ENCODE data around the gene USP3.

USP3 gene

DNA sequence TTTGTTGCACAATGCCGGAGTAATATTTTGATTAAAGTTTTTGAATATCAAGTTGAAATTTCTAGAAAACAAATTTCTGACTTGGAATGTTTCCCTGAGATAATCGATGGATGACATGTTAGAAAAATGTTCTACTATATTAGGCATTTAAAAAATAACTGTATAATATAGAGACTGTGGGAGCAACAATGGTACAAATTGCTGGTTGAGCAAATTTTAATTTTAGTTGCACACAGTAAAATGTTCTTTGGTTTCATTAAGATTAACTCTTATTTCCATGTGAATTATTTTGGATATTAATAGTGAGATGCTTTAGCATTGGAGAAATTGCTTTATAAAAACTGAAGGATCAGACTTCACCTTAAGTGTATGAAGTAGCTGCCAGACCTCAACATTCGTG, 9.3 kb downstream of the USP3 start:
- H3K27ac ChIP-seq (ENCODE audit: low read depth, low read length): no peak overlapping the region
- H3K9me2 ChIP-seq (replicated peaks; ENCODE audit: insufficient read depth, low read length): no peaks in the 10 kb centered on the region
- H2AFZ ChIP-seq (ENCODE audit: low read depth, low read length, severe bottlenecking): no peak overlapping the region
- H3K4me2 ChIP-seq (ENCODE audit: low read depth, low read length, poor library complexity, severe bottlenecking): no peak overlapping the region
- TF ChIP-seq EZH2phosphoT487 (conservative IDR thresholded peaks at IDR 0.05; ENCODE audit: low read length): no peak
- TF ChIP-seq, protein P1, sequence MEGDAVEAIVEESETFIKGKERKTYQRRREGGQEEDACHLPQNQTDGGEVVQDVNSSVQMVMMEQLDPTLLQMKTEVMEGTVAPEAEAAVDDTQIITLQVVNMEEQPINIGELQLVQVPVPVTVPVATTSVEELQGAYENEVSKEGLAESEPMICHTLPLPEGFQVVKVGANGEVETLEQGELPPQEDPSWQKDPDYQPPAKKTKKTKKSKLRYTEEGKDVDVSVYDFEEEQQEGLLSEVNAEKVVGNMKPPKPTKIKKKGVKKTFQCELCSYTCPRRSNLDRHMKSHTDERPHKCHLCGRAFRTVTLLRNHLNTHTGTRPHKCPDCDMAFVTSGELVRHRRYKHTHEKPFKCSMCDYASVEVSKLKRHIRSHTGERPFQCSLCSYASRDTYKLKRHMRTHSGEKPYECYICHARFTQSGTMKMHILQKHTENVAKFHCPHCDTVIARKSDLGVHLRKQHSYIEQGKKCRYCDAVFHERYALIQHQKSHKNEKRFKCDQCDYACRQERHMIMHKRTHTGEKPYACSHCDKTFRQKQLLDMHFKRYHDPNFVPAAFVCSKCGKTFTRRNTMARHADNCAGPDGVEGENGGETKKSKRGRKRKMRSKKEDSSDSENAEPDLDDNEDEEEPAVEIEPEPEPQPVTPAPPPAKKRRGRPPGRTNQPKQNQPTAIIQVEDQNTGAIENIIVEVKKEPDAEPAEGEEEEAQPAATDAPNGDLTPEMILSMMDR (IDR thresholded peaks at IDR 0.05; ENCODE audit: insufficient read depth, low read length, poor library complexity, severe bottlenecking): no peak
- no peaks in the 10 kb centered on the region for H3K36me3 ChIP-seq (ENCODE audit: low read length)
- H3K27me3 ChIP-seq (ENCODE audit: low read length): no peaks in the 10 kb centered on the region
- no peak overlapping the region for H3K4me3 ChIP-seq (ENCODE audit: insufficient read depth, low read length, poor library complexity, severe bottlenecking)
- no peak overlapping the region for H3K9ac ChIP-seq (ENCODE audit: low read length)
- H3F3A ChIP-seq (ENCODE audit: insufficient read depth): no peaks in the 10 kb centered on the region
- H4K20me1 ChIP-seq (ENCODE audit: low read depth, low read length): peaks cover 58% of the 10 kb centered on the region
- H3K9me3 ChIP-seq (ENCODE audit: insufficient read depth, low read length): no peaks in the 10 kb centered on the region
- H3K79me2 ChIP-seq (ENCODE audit: insufficient read depth, low read length): peaks cover 67% of the 10 kb centered on the region

DNA sequence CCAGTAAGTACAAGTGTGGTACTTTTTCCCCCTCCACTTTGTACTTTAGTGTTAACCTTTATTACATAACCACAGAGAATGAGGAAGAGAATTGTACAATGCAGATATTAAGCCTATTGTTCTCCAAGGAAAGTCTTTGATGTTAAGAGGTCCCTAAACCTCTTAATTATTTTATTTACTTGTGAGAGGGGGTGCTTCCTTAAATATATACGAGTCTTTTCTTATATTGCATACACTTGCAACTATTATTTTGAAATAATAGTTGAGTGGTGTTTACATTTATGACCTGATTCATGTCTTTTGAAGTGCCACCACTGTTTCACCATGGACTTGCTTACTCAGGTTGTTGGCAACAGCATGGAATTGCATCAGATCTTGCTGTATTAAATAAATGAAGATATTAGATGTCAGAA, 10.1 kb downstream of the USP3 start:
- TF ChIP-seq, protein P1 (IDR thresholded peaks at IDR 0.05; ENCODE audit: insufficient read depth, low read length, poor library complexity, severe bottlenecking): no peak
- TF ChIP-seq EZH2phosphoT487 (conservative IDR thresholded peaks at IDR 0.05; ENCODE audit: low read length): no peak
- Histone ChIP-seq H3F3A (ENCODE audit: insufficient read depth) (no peaks in the 10 kb centered on the region), H3K9me2 (replicated peaks; ENCODE audit: insufficient read depth, low read length) (no peaks in the 10 kb centered on the region), H3K27ac (ENCODE audit: low read depth, low read length) (no peak overlapping the region), H4K20me1 (ENCODE audit: low read depth, low read length) (peaks cover 50% of the 10 kb centered on the region), H3K79me2 (ENCODE audit: insufficient read depth, low read length) (peaks cover 67% of the 10 kb centered on the region), H3K9ac (ENCODE audit: low read length) (no peak overlapping the region), H3K4me3 (ENCODE audit: insufficient read depth, low read length, poor library complexity, severe bottlenecking) (no peak overlapping the region), H2AFZ (ENCODE audit: low read depth, low read length, severe bottlenecking) (no peak overlapping the region), H3K36me3 (ENCODE audit: low read length) (no peaks in the 10 kb centered on the region), H3K9me3 (ENCODE audit: insufficient read depth, low read length) (no peaks in the 10 kb centered on the region), H3K27me3 (ENCODE audit: low read length) (no peaks in the 10 kb centered on the region), H3K4me2 (ENCODE audit: low read depth, low read length, poor library complexity, severe bottlenecking) (no peak overlapping the region)

DNA sequence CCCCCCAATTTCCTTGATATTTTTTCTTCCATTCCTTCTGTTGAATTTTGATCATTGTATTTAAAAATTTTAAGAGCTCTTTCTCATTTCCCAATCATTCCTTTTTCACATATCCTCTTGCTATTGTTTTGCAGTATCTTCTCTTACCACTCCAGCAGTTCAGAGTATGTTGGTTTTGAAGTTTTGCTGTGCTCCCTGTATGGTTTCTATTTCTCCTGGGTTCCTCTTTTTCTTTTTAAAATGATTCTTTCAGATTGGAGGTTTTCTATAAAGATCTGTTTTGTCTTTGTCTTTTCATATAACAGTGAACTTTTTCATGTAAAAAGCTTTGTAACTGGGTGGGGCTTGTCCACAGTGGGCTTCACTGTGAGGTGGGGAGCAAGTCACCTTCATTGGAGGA, 12.8 kb downstream of the USP3 start:
- no peaks in the 10 kb centered on the region for H3F3A ChIP-seq (ENCODE audit: insufficient read depth)
- H3K9ac ChIP-seq (ENCODE audit: low read length): no peak overlapping the region
- H3K9me3 ChIP-seq (ENCODE audit: insufficient read depth, low read length): no peaks in the 10 kb centered on the region
- no peaks in the 10 kb centered on the region for H3K36me3 ChIP-seq (ENCODE audit: low read length)
- peaks cover 72% of the 10 kb centered on the region for H3K79me2 ChIP-seq (ENCODE audit: insufficient read depth, low read length)
- no peaks in the 10 kb centered on the region for H3K9me2 ChIP-seq (replicated peaks; ENCODE audit: insufficient read depth, low read length)
- no peak overlapping the region for H3K4me2 ChIP-seq (ENCODE audit: low read depth, low read length, poor library complexity, severe bottlenecking)
- H3K27me3 ChIP-seq (ENCODE audit: low read length): no peaks in the 10 kb centered on the region
- no peak overlapping the region for H3K4me3 ChIP-seq (ENCODE audit: insufficient read depth, low read length, poor library complexity, severe bottlenecking)
- TF ChIP-seq, protein P1 (IDR thresholded peaks at IDR 0.05; ENCODE audit: insufficient read depth, low read length, poor library complexity, severe bottlenecking): no peak
- no peak for TF ChIP-seq EZH2phosphoT487 (conservative IDR thresholded peaks at IDR 0.05; ENCODE audit: low read length)
- peaks cover 49% of the 10 kb centered on the region for H4K20me1 ChIP-seq (ENCODE audit: low read depth, low read length)
- no peak overlapping the region for H3K27ac ChIP-seq (ENCODE audit: low read depth, low read length)
- H2AFZ ChIP-seq (ENCODE audit: low read depth, low read length, severe bottlenecking): no peak overlapping the region
